ENCODE data around the gene AGTRAP.

The AGTRAP gene

DNA sequence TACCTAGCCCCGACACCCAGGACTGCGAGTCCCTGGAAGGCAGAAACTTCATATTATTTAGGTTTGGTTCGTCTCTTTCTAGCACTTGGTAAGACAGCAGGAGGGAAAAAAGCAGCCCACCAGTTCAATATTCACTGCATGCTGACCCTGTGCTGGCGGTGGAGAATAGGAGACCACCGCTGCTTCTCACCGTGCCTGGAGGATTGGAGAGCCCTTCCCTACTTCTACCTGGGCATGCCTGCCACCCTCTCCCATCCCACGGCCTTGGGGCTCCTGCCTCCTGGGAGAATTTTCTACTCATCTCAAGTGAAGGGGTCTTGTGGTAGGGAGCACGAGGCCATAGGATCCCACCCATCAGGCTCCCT, 64.4 kb downstream of the AGTRAP start:
- no peak for DNase-seq (ENCODE audit: low read depth)
